Fibroblast of pulmonary artery (primary cell): ENCODE data around the gene ME3.

Experiments used
- DNase-seq: peaks from one replicate; pipeline ENCODE4 v3.0.0-alpha.2; 2010; ENCODE audit warnings: low read depth
- H3K4me3 ChIP-seq: replicated peaks from 2 replicates; pipeline ENCODE4 v1.5.1; 2011; ENCODE audit warnings: low read depth, mild to moderate bottlenecking, control low read depth, low read length, moderate library complexity
- TF ChIP-seq, protein P1 (sequence below): IDR thresholded peaks from 2 replicates; pipeline ENCODE4 v1.5.1; 2011; ENCODE audit warnings: mild to moderate bottlenecking, control low read depth, low read length, inconsistent platforms; ENCODE audit errors: missing control alignments

ME3 gene

DNA sequence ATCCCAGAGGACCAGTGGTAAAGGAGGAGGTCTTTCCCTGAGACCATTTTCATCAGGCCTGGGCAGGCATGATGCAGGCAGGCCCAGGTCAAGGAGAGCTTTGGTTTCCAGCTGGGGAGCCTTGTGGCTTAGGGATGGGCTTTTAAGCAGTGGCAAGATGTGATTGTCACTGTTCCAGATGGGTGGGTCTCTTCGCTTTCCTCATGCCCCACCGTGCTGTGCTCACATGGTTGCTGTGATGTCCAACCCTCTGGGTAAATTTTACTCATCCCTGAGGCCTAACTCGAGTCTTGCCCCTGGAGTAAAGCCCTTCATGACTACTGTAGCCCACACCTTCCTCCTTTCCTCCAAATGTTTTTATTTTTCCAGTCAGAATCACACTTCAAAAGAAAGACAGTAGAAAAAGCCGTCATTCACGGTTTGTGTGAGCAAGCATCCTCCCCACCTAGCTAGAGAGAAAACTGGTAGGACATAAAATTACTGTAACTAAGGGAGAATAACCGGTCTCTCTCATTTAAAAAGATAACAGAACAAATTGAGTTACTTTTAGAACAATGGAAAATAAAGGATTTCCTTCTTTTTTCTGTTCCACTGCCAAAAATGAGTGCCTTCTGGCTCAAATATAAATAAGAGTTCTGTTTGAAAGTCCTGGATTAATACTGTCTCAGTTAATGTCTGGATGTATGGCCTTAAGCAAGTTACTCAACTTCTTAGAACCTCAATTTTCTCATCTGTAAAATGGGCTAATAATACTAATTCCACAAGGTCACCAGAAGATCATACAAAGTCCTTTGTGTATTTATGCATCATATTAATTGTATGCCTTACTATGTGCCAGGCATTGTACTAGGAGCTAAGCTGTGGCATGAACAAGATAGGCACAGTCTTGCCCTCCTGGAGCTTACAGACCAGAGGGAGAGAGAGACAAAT lies 84.9 kb downstream of the ME3 start:
- H3K4me3 ChIP-seq = no peak overlapping the region
- no peak for DNase-seq
- TF ChIP-seq, protein P1, sequence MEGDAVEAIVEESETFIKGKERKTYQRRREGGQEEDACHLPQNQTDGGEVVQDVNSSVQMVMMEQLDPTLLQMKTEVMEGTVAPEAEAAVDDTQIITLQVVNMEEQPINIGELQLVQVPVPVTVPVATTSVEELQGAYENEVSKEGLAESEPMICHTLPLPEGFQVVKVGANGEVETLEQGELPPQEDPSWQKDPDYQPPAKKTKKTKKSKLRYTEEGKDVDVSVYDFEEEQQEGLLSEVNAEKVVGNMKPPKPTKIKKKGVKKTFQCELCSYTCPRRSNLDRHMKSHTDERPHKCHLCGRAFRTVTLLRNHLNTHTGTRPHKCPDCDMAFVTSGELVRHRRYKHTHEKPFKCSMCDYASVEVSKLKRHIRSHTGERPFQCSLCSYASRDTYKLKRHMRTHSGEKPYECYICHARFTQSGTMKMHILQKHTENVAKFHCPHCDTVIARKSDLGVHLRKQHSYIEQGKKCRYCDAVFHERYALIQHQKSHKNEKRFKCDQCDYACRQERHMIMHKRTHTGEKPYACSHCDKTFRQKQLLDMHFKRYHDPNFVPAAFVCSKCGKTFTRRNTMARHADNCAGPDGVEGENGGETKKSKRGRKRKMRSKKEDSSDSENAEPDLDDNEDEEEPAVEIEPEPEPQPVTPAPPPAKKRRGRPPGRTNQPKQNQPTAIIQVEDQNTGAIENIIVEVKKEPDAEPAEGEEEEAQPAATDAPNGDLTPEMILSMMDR = no peak

GRCh38 chr11:86586307-86586706 lies 86.1 kb downstream of the ME3 start:
- DNase-seq = no peak
- no peak overlapping the region for H3K4me3 ChIP-seq
- TF ChIP-seq, protein P1 = no peak

GRCh38 chr11:86582898-86583297 lies 89.5 kb downstream of the ME3 start:
- TF ChIP-seq, protein P1 = no peak
- no peak for DNase-seq
- H3K4me3 ChIP-seq = no peak overlapping the region

DNA sequence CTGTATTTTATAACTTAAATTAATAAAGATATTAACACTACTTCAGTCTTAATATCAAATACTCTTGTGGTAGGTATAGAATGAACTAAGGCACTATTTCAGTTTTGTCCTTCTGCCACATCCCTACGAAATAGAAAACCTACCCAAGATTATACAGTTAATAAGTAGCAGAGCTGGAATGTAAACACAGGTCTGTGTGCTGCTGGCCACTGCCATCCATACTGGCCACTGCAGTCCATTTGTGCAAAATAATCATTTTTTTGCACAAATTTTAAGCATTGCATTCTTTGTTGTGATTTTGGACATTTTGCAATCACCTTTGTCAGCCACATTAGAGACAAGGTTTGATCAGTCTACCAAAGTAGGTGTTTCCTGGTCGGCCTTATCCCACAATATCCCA lies 91.9 kb downstream of the ME3 start:
- TF ChIP-seq, protein P1 = no peak
- DNase-seq = no peak
- H3K4me3 ChIP-seq = no peak overlapping the region

- TF ChIP-seq, protein P1 = no peak
Measured at GRCh38 chr11:86579406-86579731, 93.0 kb downstream of the ME3 start.

GRCh38 chr11:86578727-86579405 lies 93.5 kb downstream of the ME3 start:
- TF ChIP-seq, protein P1 = no peak
- H3K4me3 ChIP-seq = no peak overlapping the region
- no peak for DNase-seq

More at GRCh38 chr11:86579406-86579731, 93.0 kb downstream of the ME3 start:
- no peak for DNase-seq
- no peak overlapping the region for H3K4me3 ChIP-seq
